Body of pancreas (tissue), 4 donors: ENCODE data around the gene PVR.

ENCODE experiments used
- CTCF ChIP-seq, 7 experiments: fragments of 450-650 bp in 4 of 7; fragments of 200-600 bp in 3 of 7; sonication (generic) in 3 of 7; IDR thresholded peaks; one replicate each; pipeline ENCODE4 v1.5.1; 2016 to 2019; ENCODE audit warnings: antibody characterized with exemption in 7 of 7
- POLR2A ChIP-seq, 3 donors: fragments of 450-650 bp; IDR thresholded peaks; one replicate each; pipeline ENCODE4 v1.6.1; 2016; ENCODE audit warnings: antibody characterized with exemption in 3 of 3, mild to moderate bottlenecking in 2 of 3

GRCh38 chr19:44706506-44707236 is 63.0 kb downstream of the PVR start:
- TF ChIP-seq CTCF (IDR thresholded peaks at IDR 0.05) (no peak), POLR2A (IDR thresholded peaks at IDR 0.05) (no peak)
